GM21619 (cell line): ENCODE measurements around the gene ELL.
"Not testable (repeated sequence)": the region's sequence is repeated elsewhere in the genome, so short reads cannot be mapped to it uniquely, and the experiment has no call there.

Experiments used
- ATAC-seq: cut with Tn5 transposase; IDR thresholded peaks from one replicate; pipeline ENCODE4 v1.9.1; 2021; ENCODE audit not compliant: unreplicated experiment

Gene ELL

GRCh38 chr19:18521692-18522123, at the start of gene ELL:
ELL (minus strand) TSS chr19:18522070; CDS start chr19:18522055, 15 bp downstream.
- no peak for ATAC-seq

GRCh38 chr19:18568367-18568766, 46.5 kb upstream of the ELL start:
- ATAC-seq = no peak

GRCh38 chr19:18566953-18567352, 45.1 kb upstream of the ELL start:
- no peak for ATAC-seq

GRCh38 chr19:18562086-18562485, 40.2 kb upstream of the ELL start:
- ATAC-seq = no peak

- no peak for ATAC-seq
These were observed 37.8 kb upstream of the ELL start for GRCh38 chr19:18559685-18560084.

- no peak for ATAC-seq
These were observed 36.7 kb upstream of the ELL start for GRCh38 chr19:18558604-18559003.

GRCh38 chr19:18558202-18558555, 36.3 kb upstream of the ELL start:
- ATAC-seq = no peak

GRCh38 chr19:18557411-18558201, 35.7 kb upstream of the ELL start, which contains the start of gene KXD1:
KXD1 (plus strand) TSS chr19:18557870; CDS start chr19:18562057, 4,187 bp downstream.
- ATAC-seq = peak; percentile 90

GRCh38 chr19:18551631-18552030, 29.8 kb upstream of the ELL start:
- ATAC-seq = no peak

GRCh38 chr19:18543814-18544475, 22.1 kb upstream of the ELL start:
- ATAC-seq = peak; percentile 71

- ATAC-seq = peak; percentile 83
These were observed 21.3 kb upstream of the ELL start, which contains the start of gene FKBP8 for GRCh38 chr19:18542941-18543813. FKBP8 (minus strand) TSS chr19:18543573; CDS start chr19:18541970, 1,603 bp downstream.

- no peak for ATAC-seq
These were observed 20.4 kb upstream of the ELL start for GRCh38 chr19:18541992-18542940.

- ATAC-seq = no peak
These were observed 19.6 kb upstream of the ELL start for GRCh38 chr19:18541258-18541991.

- not testable (repeated sequence) for ATAC-seq
These were observed 18.3 kb upstream of the ELL start for GRCh38 chr19:18540200-18540599.

- ATAC-seq = no peak
These were observed 17.5 kb upstream of the ELL start for GRCh38 chr19:18539372-18539771.

GRCh38 chr19:18538115-18538514, 16.2 kb upstream of the ELL start:
- ATAC-seq = no peak

GRCh38 chr19:18537431-18537830, 15.6 kb upstream of the ELL start:
- ATAC-seq = no peak

GRCh38 chr19:18536475-18536874, 14.6 kb upstream of the ELL start:
- no peak for ATAC-seq

- no peak for ATAC-seq
These were observed 11.2 kb upstream of the ELL start for GRCh38 chr19:18533058-18533457.
